HepG2 (cell line): Measurements from ENCODE around the gene GJA3. TPM values are rescaled to one million over a fixed set of nuclear protein-coding genes. Genes with fewer than 3 reads are reported as not detected.
A peak's percentile ranks its signal among the peaks of the same experiment; 100 is the strongest.

ENCODE experiments used
- ATAC-seq: fragments of 200-7000 bp; cut with Tn5 transposase; 3 replicates; pipeline ENCODE4 v1.9.1; 2020; ENCODE audit warnings: mild to moderate bottlenecking, moderate library complexity
- BruUV-seq: library from RNA; stranded (reverse); fragments of 400-500 nt; replicated peaks from 2 replicates; lab custom pipeline; 2021; lab: Mats Ljungman, UMichigan
- CTCF ChIA-PET: fragments of 300-600 bp; formaldehyde crosslinking; extraction: SDS; loops from one replicate; lab custom pipeline; 2021; ENCODE audit warnings: low total read pairs, inconsistent platforms, low intra/inter-chr PET ratio; lab: Yijun Ruan, JAX
- POLR2A ChIA-PET: fragments of 350-600 bp; sonication (Branson Sonifier 250); formaldehyde crosslinking; loops from one replicate; lab custom pipeline; 2020; ENCODE audit warnings: antibody characterized with exemption, inconsistent platforms; lab: Yijun Ruan, JAX
- DNase-seq: peaks from one replicate; pipeline ENCODE4 v3.0.0-alpha.2; 2015; ENCODE audit warnings: low spot score
- FAIRE-seq: peaks from 3 replicates; lab custom pipeline; 2011; peaks lifted over from hg19 to GRCh38; lab: Jason Lieb, UNC
- H2AFZ ChIP-seq: one replicate; pipeline ENCODE4 v1.6.1; 2011; ENCODE audit warnings: low read length, inconsistent platforms
- H3K27ac ChIP-seq: fragments of 300-600 bp; 3 replicates; pipeline ENCODE4 v1.8.0; 2011; ENCODE audit warnings: mixed run types, mild to moderate bottlenecking, mixed read lengths, low read length, inconsistent platforms; ENCODE audit not compliant: insufficient read depth; ENCODE audit errors: extremely low read length
- H3K27me3 ChIP-seq, 2 experiments: fragments of 200-600 bp in 1 of 2; 2 replicates in 1 of 2; 3 replicates in 1 of 2; pipeline versions ENCODE4 v1.6.0 to v1.8.0; 2011; ENCODE audit warnings: low read length in 2 of 2, mild to moderate bottlenecking in 2 of 2, moderate library complexity in 2 of 2, inconsistent platforms in 1 of 2; ENCODE audit not compliant: insufficient read depth in 2 of 2, control insufficient read depth in 1 of 2
- H3K36me3 ChIP-seq, 2 experiments: fragments of 200-600 bp in 1 of 2; replicated peaks in 1 of 2; 2 replicates in 1 of 2; 3 replicates in 1 of 2; pipeline versions ENCODE4 v1.5.1 to v1.8.0; 2011; ENCODE audit warnings: low read length in 2 of 2, inconsistent platforms in 1 of 2; ENCODE audit not compliant: insufficient read depth in 2 of 2, control insufficient read depth in 1 of 2
- H3K4me1 ChIP-seq: 2 replicates; pipeline ENCODE4 v1.5.1; 2012; ENCODE audit warnings: low read length, inconsistent platforms; ENCODE audit not compliant: insufficient read depth
- H3K4me2 ChIP-seq: 2 replicates; pipeline ENCODE4 v1.6.0; 2011; ENCODE audit warnings: low read depth, low read length, inconsistent platforms
- H3K4me3 ChIP-seq, 3 experiments: fragments of 200-600 bp in 1 of 3; sonication (generic), shearing (Covaris generic) in 1 of 3; replicated peaks in 1 of 3; 2 replicates each; pipeline ENCODE4 v1.5.1; 2011 to 2016; ENCODE audit warnings: low read length in 3 of 3, inconsistent platforms in 2 of 3, low read depth in 2 of 3, mild to moderate bottlenecking in 2 of 3, control low read depth in 1 of 3, mixed read lengths in 1 of 3; ENCODE audit not compliant: insufficient read depth in 1 of 3
- H3K79me2 ChIP-seq: one replicate; pipeline ENCODE4 v1.6.1; 2011; ENCODE audit warnings: low read length, inconsistent platforms; ENCODE audit not compliant: insufficient read depth
- H3K9ac ChIP-seq: 2 replicates; pipeline ENCODE4 v1.6.0; 2011; ENCODE audit warnings: mild to moderate bottlenecking, low read depth, low read length, inconsistent platforms; ENCODE audit not compliant: insufficient read depth
- H3K9me3 ChIP-seq: 2 replicates; pipeline ENCODE4 v1.5.1; 2012; ENCODE audit warnings: mild to moderate bottlenecking, low read length
- H4K20me1 ChIP-seq: 2 replicates; pipeline ENCODE4 v1.6.0; 2011; ENCODE audit warnings: inconsistent platforms, mild to moderate bottlenecking, low read length, moderate library complexity; ENCODE audit not compliant: insufficient read depth
- ATF7-NPFF ChIP-seq: sonication (generic); formaldehyde crosslinking; IDR thresholded peaks from 2 replicates; pipeline ENCODE4 v1.8.1; 2023; ENCODE audit warnings: mild to moderate bottlenecking, low read depth, missing genetic modification reagents, moderate library complexity
- KDM2A ChIP-seq: sonication (generic); formaldehyde crosslinking; IDR thresholded peaks from 2 replicates; pipeline ENCODE4 v1.4.0; 2020; ENCODE audit warnings: low read depth, missing genetic modification reagents, borderline replicate concordance
- YEATS4 ChIP-seq: sonication (generic); formaldehyde crosslinking; IDR thresholded peaks from 2 replicates; pipeline ENCODE4 v1.4.0; 2020; ENCODE audit warnings: missing genetic modification reagents, borderline replicate concordance
- WGBS: methylation state at CpG from one replicate; pipeline ENCODE4 v1.1.6; 2017; ENCODE audit warnings: low lambda C conversion rate; 5-methylcytosine and 5-hydroxymethylcytosine counted together
- in situ Hi-C: cut with HindIII; loops from 2 replicates; pipeline ENCODE4 v1.10.0; 2017; ENCODE audit warnings: low pct_unique_long_range_greater_than_20kb; ENCODE audit not compliant: extremely low pct_ligation_motif_present
- intact Hi-C: fragments of 100-400 bp; cut with micrococcal nuclease; formaldehyde crosslinking; loops from one replicate; pipeline ENCODE4 v1.10.0; 2022; ENCODE audit not compliant: unreplicated experiment
- polyA plus RNA-seq, 8 experiments: library from polyadenylated mRNA; depleted of rRNA in 3 of 8; stranded (reverse) in 7 of 8; unstranded in 1 of 8; fragments of >200 nt; fragmentation: Illumina TruSeq in 4 of 8; extraction: Trizol in 4 of 8; gene quantifications; 2 replicates each; pipeline versions ENCODE4 v1.2.1 to v1.2.3, GENCODE V29; 2011 to 2016; ENCODE audit warnings: low read depth in 4 of 8, missing spikeins in 1 of 8, mixed read lengths in 1 of 8; ENCODE audit not compliant: insufficient read depth in 1 of 8
- total RNA-seq, 5 experiments: library from RNA; depleted of rRNA; stranded (reverse); fragments of >200 nt; fragmentation: Illumina TruSeq; extraction: Trizol; gene quantifications; 2 replicates each; pipeline ENCODE4 v1.2.3, GENCODE V29; 2016; ENCODE audit warnings: low read depth in 1 of 5
- TF ChIP-seq, protein P1 (sequence below): sonication (generic); formaldehyde crosslinking; IDR thresholded peaks from 2 replicates; pipeline ENCODE4 v1.9.0; 2021; ENCODE audit warnings: missing genetic modification reagents, mild to moderate bottlenecking, borderline replicate concordance

Gene GJA3
- total and polyA plus RNA-seq, 2 of the 13 experiments (the other 11 are each of a cell fraction or from before 2014, with no cell fraction given): 0.04 TPM

- TF ChIP-seq KDM2A (no peak), ATF7-NPFF (CRISPR knock-in tag) (no peak)
These were observed 59.2 kb downstream of the GJA3 start (continued) for GRCh38 chr13:20101467-20102316.

DNA sequence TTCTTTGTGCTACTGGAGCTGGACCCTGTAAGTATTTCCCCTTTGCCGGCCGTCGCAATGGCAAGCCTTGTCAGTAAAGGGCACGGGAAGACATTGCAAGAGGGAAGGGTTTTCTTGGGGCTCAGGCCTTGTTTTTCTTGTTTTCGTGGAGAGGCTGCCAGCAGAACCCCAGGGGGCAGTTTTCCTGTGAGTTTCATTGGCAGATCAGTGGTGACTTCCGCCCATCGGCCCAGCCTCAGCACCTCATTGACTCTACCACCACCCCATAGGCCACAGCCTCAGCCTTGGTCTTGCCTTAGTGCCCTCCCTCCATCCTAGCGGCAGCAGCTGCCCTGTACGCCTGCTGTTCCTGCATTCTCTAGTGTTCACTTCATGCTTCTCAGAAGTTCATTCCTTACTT, 61.5 kb downstream of the GJA3 start:
- DNase-seq (no peak), ATAC-seq (peak; percentile 34), FAIRE-seq (no peak)
- no peaks in the 10 kb centered on the region for H3K27me3 ChIP-seq
- intact Hi-C loops (no loop called here), in situ Hi-C loops (no loop called here)
- 55% methylated on average over 9 of the region's 9 CpGs for WGBS
- TF ChIP-seq, protein P1, sequence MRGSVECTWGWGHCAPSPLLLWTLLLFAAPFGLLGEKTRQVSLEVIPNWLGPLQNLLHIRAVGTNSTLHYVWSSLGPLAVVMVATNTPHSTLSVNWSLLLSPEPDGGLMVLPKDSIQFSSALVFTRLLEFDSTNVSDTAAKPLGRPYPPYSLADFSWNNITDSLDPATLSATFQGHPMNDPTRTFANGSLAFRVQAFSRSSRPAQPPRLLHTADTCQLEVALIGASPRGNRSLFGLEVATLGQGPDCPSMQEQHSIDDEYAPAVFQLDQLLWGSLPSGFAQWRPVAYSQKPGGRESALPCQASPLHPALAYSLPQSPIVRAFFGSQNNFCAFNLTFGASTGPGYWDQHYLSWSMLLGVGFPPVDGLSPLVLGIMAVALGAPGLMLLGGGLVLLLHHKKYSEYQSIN (CRISPR knock-in tag): no peak
- no peak overlapping the region for H2AFZ ChIP-seq
- no peaks in the 10 kb centered on the region for H3K79me2 ChIP-seq
- H3K27ac ChIP-seq: no peak overlapping the region
- H3K4me1 ChIP-seq: no peaks in the 10 kb centered on the region
- H3K4me2 ChIP-seq: no peak overlapping the region
- no TSS peak for BruUV-seq
- CTCF ChIA-PET: no interaction called here
- no peaks in the 10 kb centered on the region for H3K36me3 ChIP-seq
- no peak overlapping the region for H3K4me3 ChIP-seq
- no peaks in the 10 kb centered on the region for H3K9me3 ChIP-seq
- POLR2A ChIA-PET: no interaction called here
- H4K20me1 ChIP-seq: no peaks in the 10 kb centered on the region
- H3K9ac ChIP-seq: no peak overlapping the region

- CTCF ChIA-PET: no interaction called here
- Histone ChIP-seq H3K9ac (no peak overlapping the region), H3K4me2 (no peak overlapping the region), H3K36me3 (no peaks in the 10 kb centered on the region), H2AFZ (no peak overlapping the region), H3K79me2 (no peaks in the 10 kb centered on the region), H3K4me3 (no peak overlapping the region), H3K4me1 (no peaks in the 10 kb centered on the region), H3K27ac (no peak overlapping the region), H3K27me3 (no peaks in the 10 kb centered on the region), H4K20me1 (no peaks in the 10 kb centered on the region), H3K9me3 (no peaks in the 10 kb centered on the region)
- DNase-seq: no peak
- BruUV-seq: no TSS peak
- WGBS: 43% methylated on average over 6 of the region's 6 CpGs
- no peak for TF ChIP-seq YEATS4
- POLR2A ChIA-PET: no interaction called here
- no peak for FAIRE-seq
- in situ Hi-C loops (no loop called here), intact Hi-C loops (no loop called here)
- ATAC-seq: no peak
These were observed 66.9 kb downstream of the GJA3 start for GRCh38 chr13:20093951-20094350.
